Subcutaneous adipose tissue (tissue), 4 donors: Measurements from ENCODE around the gene ADGRL3. TPM values are rescaled to one million over a fixed set of nuclear protein-coding genes. Genes with fewer than 3 reads are reported as not detected.

Experiments used
- total RNA-seq, 4 donors: library from RNA; depleted of rRNA; stranded (reverse); fragments of >200 nt; gene quantifications; one replicate each; pipeline ENCODE4 v1.1.0, GENCODE V29; 2016
- TF ChIP-seq, protein P1 (sequence below): fragments of 450-650 bp; IDR thresholded peaks from one replicate; pipeline ENCODE4 v1.5.1; 2016; ENCODE audit warnings: low read depth, mild to moderate bottlenecking, control low read depth, antibody characterized with exemption, moderate library complexity

The ADGRL3 gene
- total RNA-seq, 4 donors from 2014 or later = 6.3 to 12.2 (median 9.2) TPM

- TF ChIP-seq, protein P1, sequence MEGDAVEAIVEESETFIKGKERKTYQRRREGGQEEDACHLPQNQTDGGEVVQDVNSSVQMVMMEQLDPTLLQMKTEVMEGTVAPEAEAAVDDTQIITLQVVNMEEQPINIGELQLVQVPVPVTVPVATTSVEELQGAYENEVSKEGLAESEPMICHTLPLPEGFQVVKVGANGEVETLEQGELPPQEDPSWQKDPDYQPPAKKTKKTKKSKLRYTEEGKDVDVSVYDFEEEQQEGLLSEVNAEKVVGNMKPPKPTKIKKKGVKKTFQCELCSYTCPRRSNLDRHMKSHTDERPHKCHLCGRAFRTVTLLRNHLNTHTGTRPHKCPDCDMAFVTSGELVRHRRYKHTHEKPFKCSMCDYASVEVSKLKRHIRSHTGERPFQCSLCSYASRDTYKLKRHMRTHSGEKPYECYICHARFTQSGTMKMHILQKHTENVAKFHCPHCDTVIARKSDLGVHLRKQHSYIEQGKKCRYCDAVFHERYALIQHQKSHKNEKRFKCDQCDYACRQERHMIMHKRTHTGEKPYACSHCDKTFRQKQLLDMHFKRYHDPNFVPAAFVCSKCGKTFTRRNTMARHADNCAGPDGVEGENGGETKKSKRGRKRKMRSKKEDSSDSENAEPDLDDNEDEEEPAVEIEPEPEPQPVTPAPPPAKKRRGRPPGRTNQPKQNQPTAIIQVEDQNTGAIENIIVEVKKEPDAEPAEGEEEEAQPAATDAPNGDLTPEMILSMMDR = no peak
These were observed 195.6 kb downstream of the ADGRL3 start for GRCh38 chr4:61395754-61396153.

- TF ChIP-seq, protein P1 = no peak
These were observed 197.0 kb downstream of the ADGRL3 start for GRCh38 chr4:61397174-61397573.

GRCh38 chr4:61400439-61401038 lies 200.4 kb downstream of the ADGRL3 start:
- TF ChIP-seq, protein P1 = no peak

- TF ChIP-seq, protein P1 = no peak
These were observed 201.6 kb downstream of the ADGRL3 start for GRCh38 chr4:61401771-61402170.

DNA sequence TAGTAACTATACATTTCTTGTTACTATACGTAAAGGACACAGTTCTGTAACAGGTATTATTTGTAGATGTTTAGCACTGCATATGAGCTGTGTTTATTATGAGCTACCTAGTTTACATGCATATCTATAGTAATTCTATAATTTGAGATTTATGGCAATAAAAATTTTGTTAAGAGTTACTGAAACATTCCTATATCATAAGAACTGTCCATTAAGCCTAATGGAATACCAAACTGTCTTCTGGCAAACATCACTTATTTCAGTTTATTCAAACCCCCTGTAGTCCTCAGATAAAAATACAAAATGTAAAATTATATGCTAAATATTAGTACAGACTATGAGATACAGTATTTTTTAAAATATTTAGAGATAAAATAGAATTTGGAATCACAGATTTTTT lies 205.2 kb downstream of the ADGRL3 start:
- TF ChIP-seq, protein P1 = no peak

- TF ChIP-seq, protein P1 = no peak
These were observed 206.6 kb downstream of the ADGRL3 start for GRCh38 chr4:61406677-61407076.

DNA sequence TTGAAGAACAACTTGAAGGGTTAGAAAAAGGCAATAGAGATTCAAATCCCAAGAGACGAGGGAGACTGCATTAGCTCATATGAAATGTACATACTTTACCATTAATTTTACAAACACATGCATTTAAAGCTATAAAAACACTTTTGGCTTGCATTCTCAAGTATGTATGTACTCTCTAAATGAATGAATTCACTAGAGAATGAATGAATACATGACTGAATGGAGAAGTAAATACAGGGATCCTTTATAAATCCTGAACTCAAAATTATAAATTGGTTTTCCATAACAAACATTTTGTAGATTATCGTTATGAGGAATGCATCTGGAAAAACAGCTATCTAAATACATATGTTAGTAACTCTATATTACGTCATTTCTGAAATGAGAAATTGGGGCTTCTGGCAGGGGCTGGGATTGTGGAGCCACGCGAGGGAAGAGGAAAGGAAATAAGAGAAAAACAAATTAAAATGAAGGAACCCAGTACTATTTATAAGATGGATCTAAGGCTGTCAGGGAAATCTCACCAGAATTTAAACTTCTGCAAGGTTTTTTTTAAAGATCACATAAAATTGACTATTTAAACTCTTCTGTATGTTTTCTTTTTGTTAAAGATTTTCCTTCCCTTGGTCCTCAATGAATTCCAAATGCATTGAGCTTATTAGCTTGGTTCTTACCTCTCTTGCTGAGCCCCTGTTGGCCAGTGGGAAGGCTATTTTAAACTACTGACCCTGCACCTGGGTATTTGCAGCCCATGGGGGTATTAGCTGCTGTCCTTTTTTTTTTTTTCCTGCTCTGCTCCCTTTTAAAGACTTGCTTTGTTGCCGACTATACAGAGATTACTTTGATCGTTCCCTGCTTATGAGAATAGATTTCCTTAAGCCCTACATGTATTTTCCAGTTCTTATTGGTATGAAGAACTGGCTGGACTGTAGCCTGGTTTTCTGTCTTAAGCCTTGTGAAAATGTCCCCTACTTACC lies 207.8 kb downstream of the ADGRL3 start:
- TF ChIP-seq, protein P1 = no peak
